Astrocyte of the cerebellum (primary cell): ENCODE data around the gene FOXQ1.

Experiments used
- DNase-seq: peaks from one replicate; pipeline ENCODE4 v3.0.0-alpha.2; 2011; ENCODE audit warnings: low read depth
- H3K4me3 ChIP-seq: 2 replicates; pipeline ENCODE4 v1.5.1; 2011; ENCODE audit warnings: mild to moderate bottlenecking, low read depth, low read length, moderate library complexity
- CTCF ChIP-seq: IDR thresholded peaks from 2 replicates; pipeline ENCODE4 v1.5.1; 2012; ENCODE audit warnings: low read length, low read depth, moderate library complexity, mild to moderate bottlenecking; ENCODE audit errors: missing control alignments
- in situ Hi-C: cut with HindIII; loops from 2 replicates; pipeline ENCODE4 v1.10.0; 2017; ENCODE audit warnings: low sequenced_read_pairs

FOXQ1 gene

GRCh38 chr6:1363729-1364572 is 52.1 kb downstream of the FOXQ1 start:
- H3K4me3 ChIP-seq: no peak overlapping the region
- peak; percentile 9 for TF ChIP-seq CTCF
- in situ Hi-C loops: no loop called here
- no peak for DNase-seq
